Epidermal melanocyte (primary cell): ENCODE measurements around the gene TMEM30B.
A peak's percentile ranks its signal among the peaks of the same experiment; 100 is the strongest.

Source experiments
- DNase-seq: peaks from one replicate; pipeline ENCODE4 v3.0.0; 2011; ENCODE audit warnings: low spot score; ENCODE audit not compliant: insufficient read length

The TMEM30B gene

GRCh38 chr14:61300209-61300608, 19.1 kb upstream of the TMEM30B start:
- DNase-seq = no peak

- no peak for DNase-seq
These were observed 17.7 kb upstream of the TMEM30B start for GRCh38 chr14:61298824-61299223.

- no peak for DNase-seq
These were observed 16.4 kb upstream of the TMEM30B start for GRCh38 chr14:61297581-61297980.

DNA sequence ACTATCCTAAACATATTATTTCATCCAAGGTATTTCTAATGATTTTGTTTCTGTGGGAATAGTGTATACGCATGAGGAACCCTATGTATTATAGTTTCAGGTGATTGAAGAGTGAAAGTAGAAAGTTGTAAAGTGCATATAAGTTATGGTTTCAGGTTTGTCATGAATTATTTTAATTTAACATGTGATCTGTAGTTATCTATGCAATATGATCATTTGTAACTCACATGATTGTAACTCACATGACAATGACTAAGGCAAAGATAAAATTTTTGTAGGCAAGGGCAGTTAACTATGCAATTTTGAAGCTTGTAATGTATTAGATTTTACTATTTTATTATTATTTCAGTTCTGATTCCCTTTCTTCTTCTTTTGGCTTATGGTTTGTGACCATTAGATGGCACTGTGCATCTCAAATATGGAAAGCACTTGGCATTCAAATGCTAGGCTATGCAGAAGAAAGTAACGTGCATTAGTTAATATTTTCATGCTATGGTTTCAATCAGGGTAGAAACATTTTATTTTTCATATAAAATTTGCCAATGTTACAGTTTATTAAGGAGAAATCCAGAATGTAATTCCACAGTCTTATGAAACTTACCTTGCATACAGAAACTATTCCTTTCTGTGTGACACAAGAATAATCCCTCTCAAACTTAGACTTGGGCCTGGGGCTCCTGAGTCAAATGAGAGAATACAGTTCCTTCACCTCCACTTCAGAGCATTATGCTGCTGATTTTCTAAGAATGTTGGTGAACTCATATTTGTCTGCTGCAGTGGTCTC, 15.8 kb upstream of the TMEM30B start:
- DNase-seq = no peak

DNA sequence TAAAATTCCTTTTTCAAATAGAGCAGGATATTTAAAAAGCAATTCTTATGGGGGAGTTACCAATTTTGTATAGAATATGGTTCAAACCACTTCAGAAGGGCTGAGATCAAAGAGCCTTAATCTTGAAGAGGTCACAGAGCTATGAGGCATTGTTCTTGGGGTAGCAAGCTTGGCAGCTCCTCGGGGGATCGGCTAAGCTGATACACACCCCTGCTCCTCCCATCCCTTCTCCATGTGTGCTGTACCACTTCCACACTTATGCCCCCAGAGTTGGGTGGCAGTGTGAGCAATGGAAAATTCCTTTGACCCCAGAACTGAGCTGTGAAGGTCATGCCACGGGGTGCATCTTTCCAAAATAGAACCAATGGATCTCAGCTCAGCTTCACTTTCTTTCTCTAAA, 15.0 kb upstream of the TMEM30B start:
- DNase-seq = no peak

- no peak for DNase-seq
These were observed 9.6 kb upstream of the TMEM30B start for GRCh38 chr14:61290701-61291100.

DNA sequence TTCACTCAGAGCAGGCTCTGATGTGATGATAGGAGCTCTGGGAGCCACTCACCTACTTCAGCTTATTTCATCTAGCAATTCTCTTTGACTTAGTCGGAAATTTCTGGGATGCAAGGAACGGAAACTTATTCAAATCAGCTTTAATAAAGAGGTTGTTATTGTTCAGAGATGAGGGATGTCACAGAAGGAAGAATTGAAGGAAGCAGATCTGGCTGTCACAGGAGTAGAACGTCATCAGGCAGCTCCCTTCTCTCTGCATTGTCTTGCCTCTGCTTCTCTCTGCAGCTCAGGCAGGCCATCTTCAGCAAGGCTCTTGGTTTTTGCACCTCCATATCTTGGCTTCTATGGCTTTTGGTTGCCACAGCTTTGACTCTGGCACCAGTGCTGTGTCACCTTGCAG, 7.6 kb upstream of the TMEM30B start:
- no peak for DNase-seq

DNA sequence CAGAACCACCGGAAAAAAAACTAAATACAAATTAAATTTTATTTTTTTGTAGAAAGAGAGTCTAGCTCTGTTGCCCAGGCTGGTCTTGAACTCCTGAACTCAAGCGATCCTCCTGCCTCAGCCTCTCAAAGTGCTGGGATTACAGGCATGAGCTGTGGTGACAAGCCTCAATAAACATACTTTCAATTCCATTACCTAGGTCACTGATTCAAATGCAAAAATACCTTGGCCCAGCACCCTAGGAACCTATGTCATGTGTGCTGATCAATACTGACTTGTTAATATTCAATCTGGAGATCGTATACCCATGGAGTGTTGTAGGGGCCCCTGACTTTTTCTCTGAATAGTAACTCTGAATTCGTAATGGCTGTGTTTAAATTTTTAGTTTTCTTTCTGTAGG, 7.1 kb upstream of the TMEM30B start:
- DNase-seq = no peak

DNA sequence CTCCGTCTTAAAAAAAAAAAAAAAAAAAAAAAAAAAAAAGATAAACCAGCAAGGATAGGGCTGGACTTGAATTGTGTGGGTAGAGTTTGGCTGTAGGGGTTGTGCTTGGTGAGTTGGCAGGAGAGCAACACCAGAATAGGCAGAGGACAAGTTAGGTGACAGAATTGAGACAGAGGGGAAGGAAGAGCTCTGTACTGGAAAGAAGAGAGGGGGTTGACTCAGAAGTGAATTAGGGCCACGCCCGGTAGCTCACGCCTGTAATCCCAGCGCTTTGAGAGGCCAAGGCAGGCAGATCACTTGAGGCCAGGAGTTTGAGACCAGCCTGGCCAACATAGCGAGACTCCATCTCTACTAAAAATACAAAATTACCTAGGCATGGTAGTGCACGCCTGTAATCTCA, 6.1 kb upstream of the TMEM30B start:
- no peak for DNase-seq

DNA sequence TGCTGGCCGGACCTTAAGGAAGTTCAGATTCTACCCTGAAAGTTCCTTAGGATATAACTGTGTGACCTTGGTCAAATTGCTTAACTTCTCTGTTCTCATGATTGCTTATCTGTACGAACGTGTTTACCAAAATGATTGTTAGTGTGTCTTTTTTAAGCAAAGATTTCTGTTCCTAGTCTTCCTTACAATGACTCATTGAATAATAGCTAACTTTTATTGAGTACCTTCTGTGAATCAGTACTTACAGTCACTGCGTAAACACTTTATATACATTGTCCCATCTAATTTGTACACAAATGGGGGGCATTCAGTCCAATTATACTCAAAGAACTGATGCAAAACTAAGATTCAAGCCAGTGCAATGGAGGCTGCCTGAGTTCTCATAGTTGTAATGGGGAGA, 4.2 kb upstream of the TMEM30B start:
- no peak for DNase-seq

GRCh38 chr14:61284001-61284400, 2.9 kb upstream of the TMEM30B start:
- no peak for DNase-seq

GRCh38 chr14:61282746-61283145, 1.6 kb upstream of the TMEM30B start:
- DNase-seq = no peak

- no peak for DNase-seq
These were observed 774 bp upstream of the TMEM30B start for GRCh38 chr14:61281948-61282275.

- DNase-seq = no peak
These were observed 482 bp downstream of the TMEM30B start for GRCh38 chr14:61280526-61281185.

GRCh38 chr14:61280092-61280525, 1.0 kb downstream of the TMEM30B start:
- no peak for DNase-seq

- DNase-seq = no peak
These were observed 2.1 kb downstream of the TMEM30B start for GRCh38 chr14:61279082-61279481.

DNA sequence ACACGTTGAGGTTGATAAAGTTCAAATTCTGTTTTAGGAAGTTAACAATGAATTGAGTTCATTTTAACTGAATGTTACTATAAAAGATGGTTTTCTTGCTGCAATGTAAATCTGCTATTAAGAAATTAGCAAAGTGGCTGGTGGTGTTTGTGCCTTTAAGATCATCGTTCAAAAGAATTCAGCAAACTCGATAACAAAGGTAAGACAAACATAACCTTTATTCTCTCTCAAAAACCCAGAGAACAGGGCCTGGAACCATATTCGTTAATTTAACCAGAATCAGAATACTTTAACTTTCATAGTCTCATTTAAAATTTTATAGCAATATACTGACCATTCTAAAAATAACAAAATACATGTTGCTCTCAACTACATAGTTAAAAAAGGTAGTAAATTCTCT, 3.4 kb downstream of the TMEM30B start:
- no peak for DNase-seq

GRCh38 chr14:61277232-61277631, 3.9 kb downstream of the TMEM30B start:
- no peak for DNase-seq

- DNase-seq = no peak
These were observed 9.6 kb downstream of the TMEM30B start for GRCh38 chr14:61271552-61271951.

- DNase-seq = no peak
These were observed 10.4 kb downstream of the TMEM30B start for GRCh38 chr14:61270714-61271113.

DNA sequence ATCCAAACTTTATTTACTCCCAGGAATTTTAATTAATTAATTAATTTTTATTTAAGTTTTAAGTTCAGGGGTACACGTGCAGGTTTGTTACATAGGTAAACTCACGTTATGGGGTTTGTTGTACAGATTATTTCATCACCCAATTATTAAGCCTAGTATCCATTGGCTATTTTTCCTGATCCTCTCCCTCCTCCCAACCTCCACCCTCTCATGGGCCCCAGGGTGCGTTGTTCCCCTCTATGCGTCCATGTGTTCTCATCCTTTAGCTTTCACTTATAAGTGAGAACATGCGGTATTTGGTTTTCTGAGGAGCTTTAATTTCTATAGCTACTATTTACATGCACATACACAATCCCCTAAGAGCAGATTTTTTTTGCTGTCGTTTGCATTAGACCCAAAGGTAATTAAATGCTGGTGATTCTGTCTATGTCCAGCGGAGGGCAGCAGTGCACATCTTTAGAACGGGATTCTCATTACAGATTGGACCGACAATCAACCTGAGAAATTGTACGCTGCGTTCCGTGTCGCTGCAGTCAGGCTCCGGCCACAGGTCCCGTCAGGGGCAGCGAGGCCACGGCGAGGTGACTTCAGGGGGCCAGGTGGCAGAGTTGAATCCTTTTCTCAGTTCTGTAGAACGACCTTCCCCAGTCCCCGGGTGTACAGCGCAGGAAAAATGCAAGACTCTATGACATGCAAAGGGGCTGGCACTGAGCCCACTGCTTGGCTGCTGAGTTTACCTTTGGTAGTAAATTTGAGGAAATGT, 11.6 kb downstream of the TMEM30B start:
- DNase-seq = peak; percentile 79

- no peak for DNase-seq
These were observed 12.3 kb downstream of the TMEM30B start for GRCh38 chr14:61268812-61269211.
